Kidney capillary endothelial cell (primary cell): ENCODE measurements around the gene ALG12.

ENCODE experiments used
- DNase-seq: peaks from one replicate; pipeline ENCODE4 v3.0.0-alpha.2; 2018; ENCODE audit warnings: low spot score

ALG12 gene

DNA sequence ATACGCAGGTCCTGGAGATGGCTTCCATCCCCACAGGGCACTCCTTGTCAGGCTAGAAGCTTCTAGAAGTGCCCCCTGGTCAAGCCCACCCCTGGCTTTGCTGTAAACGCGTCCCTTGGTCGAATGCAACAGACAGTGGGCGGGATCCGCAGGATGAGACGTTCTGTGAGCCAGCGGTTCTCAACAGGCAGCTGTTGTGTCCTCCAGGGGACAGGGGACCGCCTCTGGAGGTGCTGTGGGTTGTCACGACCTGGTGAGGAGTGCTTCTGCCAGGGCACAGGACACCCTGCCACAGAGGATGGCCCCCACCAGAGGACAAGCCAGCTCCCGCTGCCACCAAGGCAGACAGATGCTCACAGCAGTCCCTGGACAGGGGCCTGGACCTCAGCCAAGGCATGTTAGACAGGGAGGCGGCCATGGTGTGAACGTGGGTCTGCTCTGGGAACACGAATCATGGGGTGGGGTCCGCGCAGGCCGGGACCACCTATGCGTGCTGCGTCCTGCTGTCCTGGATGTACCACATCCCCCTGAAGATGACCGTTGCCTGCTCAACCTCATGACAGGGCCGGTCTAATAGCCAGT is 11.8 kb upstream of the ALG12 start:
- DNase-seq = no peak

DNA sequence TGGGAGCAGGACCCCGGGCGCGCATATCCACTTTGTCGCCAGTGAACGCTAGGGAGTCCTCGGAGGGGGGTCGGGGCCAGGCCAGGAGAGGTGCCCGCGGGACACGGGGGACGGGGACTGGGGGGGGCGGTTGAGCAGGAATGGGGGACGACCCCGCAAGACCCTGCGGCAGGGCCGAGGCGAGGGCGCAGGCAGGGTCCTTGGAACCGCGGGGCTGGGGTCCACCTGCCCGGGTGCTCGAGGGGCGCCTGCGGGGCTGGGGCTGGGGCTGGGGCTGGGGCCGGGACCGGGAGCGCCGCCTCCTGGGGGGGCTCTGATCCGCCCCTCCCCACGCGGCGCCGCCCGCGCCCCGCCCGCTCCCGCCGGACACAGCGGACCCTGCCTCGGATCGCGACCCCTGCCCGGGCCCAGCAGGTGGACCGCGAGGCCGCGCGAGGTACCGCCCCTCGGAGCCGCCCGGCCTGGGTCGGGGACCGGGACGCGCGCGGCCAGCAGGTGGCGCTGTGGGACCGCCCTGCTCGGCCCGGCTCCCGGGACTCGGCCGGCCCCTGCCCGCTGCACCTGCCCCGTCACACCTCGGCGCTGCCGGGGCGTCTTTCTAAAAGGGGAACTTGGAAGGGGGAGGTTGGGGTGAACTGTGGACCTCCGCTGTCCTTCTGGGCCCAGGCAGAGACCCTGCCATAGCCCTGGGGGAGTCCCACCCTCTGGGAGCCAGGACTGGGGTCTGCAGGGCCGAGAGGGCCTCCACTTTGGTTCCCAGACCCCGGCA is 11.2 kb upstream of the ALG12 start:
- DNase-seq = peak; percentile 60

DNA sequence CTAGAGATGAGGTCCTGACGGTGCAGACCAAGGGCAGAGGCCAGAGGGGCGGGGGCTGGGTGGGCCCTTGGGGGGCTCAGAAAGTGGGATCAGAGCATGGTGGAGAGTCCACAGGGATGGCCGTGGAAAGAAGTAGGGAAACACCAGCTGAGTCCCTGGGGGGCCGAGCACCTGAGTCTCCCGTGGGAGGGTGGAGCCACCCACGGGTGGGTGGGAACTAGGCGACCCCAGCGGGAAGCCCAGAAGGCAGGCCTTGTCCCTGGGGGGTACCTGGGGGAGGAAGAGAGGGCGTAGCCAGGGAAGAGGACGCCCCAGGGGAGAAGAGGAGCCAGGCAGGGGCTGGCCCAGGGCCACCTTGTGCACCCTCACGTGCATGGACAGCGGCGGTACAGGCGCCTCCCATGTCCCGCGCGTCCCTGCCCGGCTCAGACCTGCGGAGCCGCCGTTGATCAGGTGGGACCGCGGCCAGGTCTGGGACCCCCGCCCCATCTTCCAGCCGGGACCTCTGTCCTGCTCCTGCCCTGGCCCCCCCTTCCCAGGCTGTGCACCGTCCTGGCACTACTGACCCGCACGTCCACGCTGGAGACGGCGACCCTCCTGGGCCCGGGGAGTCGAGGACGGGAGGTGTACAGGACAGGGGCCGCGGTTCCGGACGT is 10.4 kb upstream of the ALG12 start:
- DNase-seq = no peak

DNA sequence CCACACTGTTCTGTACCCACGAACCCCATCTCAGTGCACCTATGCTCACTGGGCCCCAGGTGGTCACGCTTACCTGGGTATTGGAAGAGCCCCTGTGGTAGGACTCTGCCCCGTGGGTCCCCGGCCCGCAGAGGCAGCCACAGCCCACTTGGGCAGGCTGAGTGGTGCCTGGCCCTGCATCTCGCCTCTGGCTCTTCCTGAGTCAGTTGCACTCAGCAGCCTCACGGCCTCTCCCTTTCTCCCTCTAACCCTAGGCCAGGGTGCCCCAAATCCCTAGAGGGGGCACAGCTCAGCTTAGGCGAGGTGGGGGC is 9.9 kb upstream of the ALG12 start:
- no peak for DNase-seq

DNA sequence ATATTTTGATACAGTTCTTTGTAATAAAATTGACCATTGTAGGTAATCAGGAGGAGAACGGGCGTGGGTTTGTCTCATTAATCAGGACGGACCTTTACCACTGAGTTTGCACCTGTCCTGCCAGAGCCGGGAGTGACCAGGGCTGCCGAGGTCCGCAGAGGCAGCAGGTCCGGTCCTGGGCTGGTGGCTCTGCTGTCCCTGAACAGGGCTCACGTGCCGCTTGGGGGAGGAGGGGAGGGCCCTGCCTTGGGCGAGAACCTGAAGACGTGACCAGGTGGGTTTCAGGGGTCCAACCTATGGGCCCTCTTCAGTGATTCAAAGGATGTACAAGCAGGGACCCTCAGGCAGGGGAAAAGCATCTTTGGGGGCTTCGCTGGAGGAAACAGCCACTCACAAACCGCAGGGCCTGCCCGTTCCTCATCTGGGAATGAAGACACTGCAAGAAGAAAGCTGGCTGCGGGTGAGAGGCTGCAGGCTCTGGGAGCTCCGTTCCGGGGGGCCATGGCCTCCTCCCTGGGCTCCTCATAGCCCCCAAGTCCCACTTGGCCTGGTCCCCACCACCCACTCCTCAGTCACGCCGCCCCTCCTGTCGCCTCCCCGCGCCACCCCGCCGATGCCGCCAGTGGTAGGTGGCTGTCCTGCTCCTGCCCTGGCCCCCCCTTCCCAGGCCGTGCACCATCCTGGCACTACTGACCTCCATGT is 9.4 kb upstream of the ALG12 start:
- no peak for DNase-seq

DNA sequence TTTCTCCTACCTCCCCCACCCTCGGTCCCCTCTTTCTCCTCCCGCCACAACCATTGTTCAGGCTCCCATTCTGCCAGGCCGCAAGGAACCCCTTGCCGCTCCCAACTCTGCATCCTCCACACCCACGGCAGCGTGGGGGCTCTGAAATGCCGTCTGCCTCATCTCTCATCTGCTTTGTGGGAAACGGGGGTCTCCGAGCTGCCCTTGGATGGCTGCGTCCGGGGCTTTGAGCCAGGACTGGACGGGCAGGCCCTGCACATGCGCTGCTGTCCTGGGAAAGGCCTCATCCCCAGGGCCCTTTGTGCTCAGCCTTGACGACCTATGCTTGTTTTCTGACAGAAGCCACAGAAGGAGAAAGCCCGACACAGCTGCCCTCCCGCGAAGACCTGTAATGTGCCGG is 8.7 kb upstream of the ALG12 start:
- no peak for DNase-seq

DNA sequence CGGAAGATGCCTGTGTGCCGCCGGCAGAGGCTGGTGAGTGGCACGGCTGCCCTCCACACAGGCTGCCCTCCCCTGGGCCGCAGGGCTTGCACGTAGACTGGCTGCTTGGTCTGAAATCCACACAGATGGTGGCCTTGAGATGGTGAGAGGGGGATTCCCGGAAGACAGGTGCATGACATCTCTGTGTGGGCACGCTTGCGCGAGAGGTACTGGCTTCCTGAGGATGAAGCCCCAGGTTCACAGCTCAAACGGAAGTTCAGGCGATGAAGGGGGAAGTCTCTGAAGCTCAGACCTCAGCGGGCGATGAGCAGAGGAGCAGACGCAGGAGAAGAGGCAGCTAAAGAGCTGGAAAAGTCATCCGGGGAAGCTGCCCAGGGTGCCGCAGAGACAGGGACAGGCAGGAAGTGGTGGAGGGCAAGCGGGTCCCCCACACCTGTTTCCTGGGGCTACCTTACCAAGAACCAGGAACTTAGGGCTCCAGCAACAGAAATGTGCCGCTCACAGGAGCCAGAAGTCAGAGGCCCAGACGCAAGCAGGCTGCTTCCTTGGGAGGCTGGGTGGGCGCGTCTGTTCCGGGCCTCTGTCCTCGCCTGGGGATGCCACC is 7.4 kb upstream of the ALG12 start:
- DNase-seq = no peak

DNA sequence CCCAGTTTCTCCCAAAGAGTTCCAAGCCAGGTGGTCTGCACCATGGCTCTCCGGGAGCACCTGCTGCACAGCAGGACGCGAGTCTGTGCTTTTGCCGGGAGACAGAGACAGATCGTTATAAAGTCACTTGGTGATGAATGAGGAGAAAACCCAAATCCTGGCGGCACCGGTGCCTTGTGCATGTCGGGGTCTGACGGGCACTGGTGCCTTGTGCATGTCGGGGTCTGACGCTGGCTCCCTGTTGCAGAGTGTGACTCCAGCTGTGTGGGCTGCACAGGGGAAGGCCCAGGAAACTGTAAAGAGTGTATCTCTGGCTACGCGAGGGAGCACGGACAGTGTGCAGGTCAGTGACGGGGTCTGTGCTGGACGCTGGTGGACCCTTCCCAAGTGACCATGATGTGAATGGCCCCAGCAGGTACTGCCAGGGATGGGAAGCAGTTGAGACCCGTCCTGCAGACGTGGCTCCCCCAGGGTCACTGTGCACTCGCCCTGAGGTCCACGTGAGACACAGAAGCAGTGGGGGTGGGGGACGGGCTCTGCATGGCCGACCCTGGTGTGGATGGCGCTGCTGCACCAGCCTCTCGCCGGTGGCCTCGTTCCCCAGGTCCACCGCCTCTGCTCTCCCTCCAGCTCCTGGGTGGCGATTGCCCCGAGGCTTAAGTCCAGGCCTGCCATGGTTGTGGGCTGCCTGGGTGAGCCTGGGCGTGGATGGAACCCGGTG is 6.0 kb upstream of the ALG12 start:
- DNase-seq = no peak

DNA sequence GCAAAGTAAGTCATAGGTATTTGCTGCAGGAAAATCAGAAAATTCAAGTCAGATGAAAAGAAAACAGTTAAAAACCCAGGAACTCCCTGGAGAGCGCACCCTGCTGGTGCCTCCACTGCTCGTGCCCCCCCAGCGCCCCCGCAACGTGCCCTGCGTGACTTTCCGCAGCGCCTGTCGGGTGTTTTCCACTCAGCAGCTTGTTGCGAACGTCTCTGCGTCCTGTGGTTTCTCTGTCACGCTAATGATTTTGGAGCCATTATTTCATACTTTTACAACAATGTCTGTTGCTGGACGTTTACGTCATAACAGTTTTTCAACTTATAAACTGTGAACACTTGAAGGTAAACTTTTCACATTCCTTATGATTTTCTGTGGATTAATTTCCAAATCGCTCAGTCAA is 5.2 kb upstream of the ALG12 start:
- no peak for DNase-seq

DNA sequence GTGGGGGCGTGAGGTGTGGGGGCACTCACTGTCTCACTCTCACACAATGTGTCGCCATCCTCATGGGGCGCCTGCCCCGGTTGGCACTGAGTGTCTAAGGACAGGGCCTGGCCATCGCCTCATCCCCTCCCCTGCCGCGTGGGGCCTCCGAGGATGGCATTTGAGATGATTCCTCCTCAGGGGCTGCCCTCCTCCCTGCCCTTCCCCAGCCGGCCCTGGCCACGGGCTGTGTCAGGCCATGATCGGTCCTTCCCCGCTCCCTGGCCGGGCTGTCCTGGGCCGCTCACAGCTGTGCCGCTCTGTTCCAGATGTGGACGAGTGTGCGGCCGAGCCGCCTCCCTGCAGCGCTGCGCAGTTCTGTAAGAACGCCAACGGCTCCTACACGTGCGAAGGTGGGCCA is 4.7 kb upstream of the ALG12 start:
- no peak for DNase-seq

DNA sequence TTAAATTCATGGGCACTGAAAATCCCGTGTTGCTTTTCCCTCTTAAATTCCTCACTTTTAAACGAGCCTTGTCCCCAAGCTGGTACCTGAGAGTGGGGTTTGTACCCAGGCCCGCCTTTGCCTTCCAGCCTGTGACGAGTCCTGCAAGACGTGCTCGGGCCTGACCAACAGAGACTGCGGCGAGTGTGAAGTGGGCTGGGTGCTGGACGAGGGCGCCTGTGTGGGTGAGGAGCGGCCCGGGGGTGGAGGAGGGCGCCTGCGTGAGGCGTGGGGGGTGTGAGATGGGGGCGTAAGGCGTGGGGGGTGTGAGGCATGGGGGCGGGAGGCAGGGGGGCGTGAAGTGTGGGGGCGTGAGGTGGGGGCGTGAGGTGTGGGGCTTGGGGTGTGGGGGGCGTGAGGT is 4.2 kb upstream of the ALG12 start:
- DNase-seq = no peak

DNA sequence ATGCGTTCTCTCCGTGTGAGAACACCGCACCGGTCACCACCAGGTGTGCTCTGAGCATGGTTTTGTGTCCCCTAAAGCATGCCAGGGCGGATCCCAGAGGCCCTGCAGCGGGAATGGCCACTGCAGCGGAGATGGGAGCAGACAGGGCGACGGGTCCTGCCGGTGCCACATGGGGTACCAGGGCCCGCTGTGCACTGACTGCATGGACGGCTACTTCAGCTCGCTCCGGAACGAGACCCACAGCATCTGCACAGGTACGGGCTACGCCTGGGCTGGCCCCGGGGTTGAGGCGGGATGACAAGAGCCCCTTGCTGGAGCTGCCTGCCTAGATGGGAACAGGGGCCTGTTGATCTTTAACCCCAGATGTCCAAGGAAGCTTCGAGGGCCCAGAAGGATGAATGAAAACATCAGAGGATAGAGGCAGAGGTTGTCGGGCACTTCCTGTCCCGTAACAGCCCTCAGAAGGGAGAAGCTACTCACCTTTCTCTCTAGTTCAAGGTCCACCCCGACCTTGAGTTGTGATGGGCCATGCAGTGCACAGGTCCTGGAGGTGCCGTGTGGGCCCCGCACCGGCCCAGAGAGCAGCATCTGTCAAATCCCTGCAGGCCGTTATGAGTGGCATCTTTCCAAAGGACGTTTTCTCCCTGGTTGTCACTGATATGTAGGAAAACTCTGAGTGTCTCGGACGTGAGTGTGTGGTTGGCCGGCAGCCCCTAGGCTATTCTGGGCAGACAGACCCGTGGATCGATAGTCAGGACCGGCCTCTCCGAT is 3.5 kb upstream of the ALG12 start:
- DNase-seq = no peak

DNA sequence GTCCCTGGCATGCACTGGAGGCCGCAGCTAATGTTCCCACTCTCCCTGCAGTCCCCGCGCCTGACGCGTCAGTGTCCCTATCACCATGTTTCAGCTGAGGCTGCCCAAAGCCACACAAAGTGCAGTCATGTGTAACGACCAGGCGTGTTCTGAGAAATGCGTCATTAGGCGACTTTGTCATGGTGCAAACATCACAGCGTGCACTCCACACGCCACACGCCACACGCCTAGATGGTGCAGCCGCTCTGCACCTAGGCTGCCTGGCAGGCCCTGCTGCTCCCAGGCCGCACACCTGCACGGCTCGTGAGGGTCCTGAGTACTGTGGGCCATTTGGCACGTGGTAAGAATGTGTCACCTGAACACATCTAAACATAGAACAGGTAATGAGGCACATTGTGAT is 2.6 kb upstream of the ALG12 start:
- DNase-seq = no peak

DNA sequence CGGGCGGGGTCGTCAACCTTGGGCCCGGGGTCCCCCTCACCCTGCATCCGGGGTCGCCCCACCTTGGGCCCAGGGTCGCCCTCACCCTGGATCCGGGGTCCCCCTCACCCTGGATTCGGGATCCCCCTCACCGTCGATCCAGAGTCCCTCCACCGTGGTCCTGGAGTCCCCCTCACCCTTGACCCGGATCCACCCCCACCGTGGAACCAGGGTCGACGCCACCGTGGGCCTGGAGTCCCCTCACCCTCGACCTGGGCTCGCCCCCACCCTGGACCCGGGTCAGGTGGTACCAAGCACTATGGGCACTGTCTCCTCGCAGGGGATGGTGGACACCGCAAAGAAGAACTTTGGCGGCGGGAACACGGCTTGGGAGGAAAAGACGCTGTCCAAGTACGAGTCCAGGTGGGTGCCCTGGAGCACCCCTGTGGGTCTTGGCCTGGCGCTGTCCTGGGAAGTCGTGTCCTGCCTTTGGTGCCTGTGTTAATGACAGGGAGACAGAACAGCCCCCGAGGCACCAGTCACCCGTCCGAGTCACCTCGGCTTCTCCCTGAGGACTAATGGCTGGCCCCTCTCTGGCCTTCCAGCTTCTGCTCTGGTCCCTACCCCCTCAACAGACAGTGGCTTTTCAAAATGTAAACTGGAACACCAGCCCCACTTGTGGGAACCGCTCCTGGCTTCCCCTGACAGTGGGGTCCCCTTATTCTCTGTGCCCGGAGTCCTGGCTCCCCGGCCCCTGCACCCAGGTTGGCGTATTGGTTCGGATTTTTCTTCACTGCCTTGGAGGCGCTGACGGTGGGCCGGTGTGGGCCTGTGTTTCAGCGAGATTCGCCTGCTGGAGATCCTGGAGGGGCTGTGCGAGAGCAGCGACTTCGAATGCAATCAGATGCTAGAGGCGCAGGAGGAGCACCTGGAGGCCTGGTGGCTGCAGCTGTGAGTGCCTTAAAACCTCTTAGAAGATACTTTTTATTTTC is 958 bp upstream of the ALG12 start:
- no peak for DNase-seq

DNA sequence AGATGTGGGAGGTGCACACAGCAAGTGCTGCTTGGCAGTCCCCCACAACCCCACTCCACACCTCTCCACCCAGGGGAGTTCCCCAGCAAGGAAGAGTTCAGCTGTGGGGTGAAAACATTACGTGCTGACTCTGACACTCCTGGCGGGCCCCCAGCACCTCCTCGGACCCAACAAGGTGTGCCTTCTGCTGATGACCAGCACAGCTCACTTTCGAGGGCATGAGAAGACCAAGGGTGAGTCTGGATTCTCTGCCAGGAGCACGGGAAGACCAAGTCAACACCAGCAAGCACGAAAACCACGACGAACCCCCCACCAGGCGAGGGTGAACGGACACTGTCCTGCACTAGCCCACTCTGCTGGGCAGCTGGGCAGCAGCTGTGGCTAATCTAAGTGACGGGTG is 1.4 kb downstream of the ALG12 start:
- no peak for DNase-seq

DNA sequence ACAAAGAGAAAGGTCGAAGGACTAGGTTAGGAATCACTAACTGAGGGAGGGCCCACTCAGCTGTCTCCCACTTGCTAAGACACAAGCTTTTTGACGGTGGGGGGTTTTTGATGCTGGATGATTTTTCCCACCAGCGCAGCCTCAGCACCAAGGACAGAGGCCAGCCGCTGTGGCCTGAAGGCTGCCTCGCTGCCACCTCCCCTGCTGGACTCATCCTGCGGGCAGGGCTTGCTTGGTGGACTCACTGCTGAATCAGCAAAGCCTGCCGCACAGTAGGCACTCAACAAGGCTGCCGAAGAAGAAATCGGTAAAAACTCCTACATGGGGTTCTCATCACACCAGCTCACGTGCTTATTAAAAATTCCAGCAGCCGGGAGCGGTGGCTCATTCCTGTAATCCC is 2.6 kb downstream of the ALG12 start:
- no peak for DNase-seq

DNA sequence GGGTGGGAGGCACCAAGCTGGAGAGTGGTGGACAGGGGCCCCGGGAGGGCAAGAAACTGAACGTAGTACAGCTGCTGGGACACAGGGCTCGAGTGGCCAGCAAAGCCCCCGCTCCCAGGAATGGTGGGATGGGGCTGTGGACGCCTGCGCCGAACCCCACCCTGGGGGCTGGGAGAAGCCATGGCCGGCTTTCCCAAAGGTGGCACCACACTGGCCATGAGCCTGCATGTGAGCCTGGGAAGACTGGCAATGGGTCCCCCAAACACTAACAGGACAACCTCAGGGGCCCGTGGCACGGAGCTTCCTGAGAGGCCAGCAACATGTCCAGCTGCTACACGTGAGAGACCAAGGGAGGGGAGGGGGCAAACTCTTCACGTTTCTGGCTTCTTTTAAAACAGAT is 4.0 kb downstream of the ALG12 start:
- DNase-seq = no peak

DNA sequence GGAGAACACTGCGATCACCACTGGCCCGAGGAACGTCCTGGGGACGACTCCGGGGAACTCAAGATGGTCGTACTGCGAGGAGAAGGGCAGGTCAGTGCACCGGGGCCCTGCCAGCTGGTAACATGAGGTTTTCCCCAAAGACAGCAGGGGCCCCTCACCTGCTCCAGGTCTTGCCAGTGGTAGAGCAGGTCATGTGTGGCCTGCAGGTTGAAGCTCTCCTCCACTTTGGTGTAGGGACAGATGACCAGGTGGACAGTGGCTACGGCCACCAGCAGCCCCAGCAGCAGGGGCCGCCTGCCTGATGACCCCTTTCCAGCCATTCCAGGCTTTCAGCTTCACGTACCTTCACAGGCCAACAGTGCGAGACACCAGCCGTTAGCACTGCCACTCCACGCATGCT is 4.8 kb downstream of the ALG12 start:
- no peak for DNase-seq

DNA sequence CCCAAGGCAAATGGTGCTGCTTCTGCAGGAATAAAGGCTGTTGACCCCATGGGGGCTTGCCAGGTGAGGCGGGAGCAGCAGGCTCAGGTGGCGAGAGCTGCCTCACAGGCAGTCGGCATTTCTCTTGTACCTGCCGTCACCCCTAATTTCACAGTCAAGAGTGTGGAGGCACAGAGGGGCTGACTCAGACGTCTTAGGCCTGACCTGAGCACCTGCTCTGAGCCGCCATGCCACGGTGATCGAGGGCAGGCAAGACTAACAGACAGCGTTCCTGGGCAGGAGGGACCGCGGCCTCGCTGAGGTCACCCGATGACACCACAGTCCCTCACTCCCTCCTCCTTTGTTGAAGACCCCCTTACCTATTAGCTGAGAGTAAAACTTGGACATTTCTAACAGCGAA is 5.2 kb downstream of the ALG12 start:
- DNase-seq = no peak
